ENCODE results near the gene CLSTN2.

Gene CLSTN2

DNA sequence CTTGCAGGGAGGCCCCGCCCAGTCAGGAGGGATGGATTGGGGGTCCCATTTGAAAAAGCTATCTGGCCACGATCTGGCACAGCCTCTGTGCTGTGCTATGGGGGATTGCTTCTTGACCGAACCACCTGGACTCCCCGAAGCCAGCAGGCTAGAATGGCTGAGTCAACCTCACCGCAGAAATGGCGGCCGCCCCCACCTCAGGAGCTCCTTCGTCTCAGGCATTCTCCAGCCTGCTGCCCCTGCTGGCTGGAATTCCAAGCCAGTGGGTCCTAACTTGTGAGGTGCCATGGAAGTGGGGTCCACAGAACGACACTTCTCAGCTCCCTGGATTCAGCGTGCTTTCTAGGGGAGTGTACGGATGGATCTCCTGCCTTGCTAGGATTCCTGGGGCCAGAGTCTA, 562.3 kb downstream of the CLSTN2 start:
- Histone ChIP-seq H3K4me2 (ENCODE audit: low read depth, low read length) (no peak overlapping the region), H3K9me2 (replicated peaks; ENCODE audit: insufficient read depth, low read length) (no peaks in the 10 kb centered on the region), H3K4me1 (ENCODE audit: low read length) (no peaks in the 10 kb centered on the region), H3K27ac (ENCODE audit: low read length) (no peak overlapping the region), H3K79me2 (ENCODE audit: low read length) (no peaks in the 10 kb centered on the region), H3K36me3 (replicated peaks; ENCODE audit: insufficient read depth, low read length) (no peaks in the 10 kb centered on the region), H4K20me1 (ENCODE audit: insufficient read depth, low read length) (no peaks in the 10 kb centered on the region), H3K4me3 (ENCODE audit: low read length) (no peak overlapping the region), H3F3A (ENCODE audit: insufficient read depth, low read length) (no peaks in the 10 kb centered on the region), H2AFZ (ENCODE audit: low read length) (no peak overlapping the region), H3K9ac (ENCODE audit: low read length) (no peak overlapping the region), H3K9me3 (replicated peaks; ENCODE audit: insufficient read depth, low read length) (no peaks in the 10 kb centered on the region), H3K27me3 (replicated peaks; ENCODE audit: insufficient read depth, low read length) (no peaks in the 10 kb centered on the region)
- TF ChIP-seq, protein P1, sequence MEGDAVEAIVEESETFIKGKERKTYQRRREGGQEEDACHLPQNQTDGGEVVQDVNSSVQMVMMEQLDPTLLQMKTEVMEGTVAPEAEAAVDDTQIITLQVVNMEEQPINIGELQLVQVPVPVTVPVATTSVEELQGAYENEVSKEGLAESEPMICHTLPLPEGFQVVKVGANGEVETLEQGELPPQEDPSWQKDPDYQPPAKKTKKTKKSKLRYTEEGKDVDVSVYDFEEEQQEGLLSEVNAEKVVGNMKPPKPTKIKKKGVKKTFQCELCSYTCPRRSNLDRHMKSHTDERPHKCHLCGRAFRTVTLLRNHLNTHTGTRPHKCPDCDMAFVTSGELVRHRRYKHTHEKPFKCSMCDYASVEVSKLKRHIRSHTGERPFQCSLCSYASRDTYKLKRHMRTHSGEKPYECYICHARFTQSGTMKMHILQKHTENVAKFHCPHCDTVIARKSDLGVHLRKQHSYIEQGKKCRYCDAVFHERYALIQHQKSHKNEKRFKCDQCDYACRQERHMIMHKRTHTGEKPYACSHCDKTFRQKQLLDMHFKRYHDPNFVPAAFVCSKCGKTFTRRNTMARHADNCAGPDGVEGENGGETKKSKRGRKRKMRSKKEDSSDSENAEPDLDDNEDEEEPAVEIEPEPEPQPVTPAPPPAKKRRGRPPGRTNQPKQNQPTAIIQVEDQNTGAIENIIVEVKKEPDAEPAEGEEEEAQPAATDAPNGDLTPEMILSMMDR (IDR thresholded peaks at IDR 0.05; ENCODE audit: low read length), result no peak
- TF ChIP-seq EZH2phosphoT487 (IDR thresholded peaks at IDR 0.05; ENCODE audit: low read length), result no peak
- TF ChIP-seq EZH2 (optimal IDR thresholded peaks at IDR 0.05; ENCODE audit: low read depth, low read length), result no peak
- DNase-seq, result no peak

DNA sequence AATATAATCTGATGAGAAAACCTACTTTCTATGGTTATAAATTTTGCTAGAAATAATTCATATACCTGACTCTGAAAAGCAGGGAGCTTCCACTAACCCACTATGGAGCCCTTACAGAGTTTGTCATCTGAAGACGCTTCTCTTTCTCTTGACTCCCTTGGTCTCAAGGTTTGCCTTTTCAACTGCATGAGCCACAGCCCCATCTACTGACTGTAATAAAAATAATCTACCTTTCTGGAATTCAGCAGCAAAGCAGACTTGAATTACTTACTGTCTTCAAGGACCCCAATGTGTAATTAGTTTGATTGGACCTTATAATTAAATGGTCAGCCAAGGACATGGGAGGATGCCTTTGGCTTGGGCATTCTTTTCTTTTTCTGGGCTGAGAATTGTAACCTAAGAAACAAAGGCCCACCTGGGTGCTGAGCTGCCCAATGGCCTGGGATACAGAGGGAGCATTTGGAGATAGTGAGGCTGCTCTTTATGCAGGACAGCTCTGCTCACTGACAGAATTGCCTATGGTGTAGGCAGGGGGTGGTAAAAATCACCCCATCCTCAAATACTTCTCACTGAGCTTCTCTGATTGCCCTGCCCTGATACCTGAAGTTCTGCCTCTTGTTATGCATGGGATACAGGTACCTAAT, 564.3 kb downstream of the CLSTN2 start:
- no peak for DNase-seq
- H3K9ac ChIP-seq (ENCODE audit: low read length), result no peak overlapping the region

DNA sequence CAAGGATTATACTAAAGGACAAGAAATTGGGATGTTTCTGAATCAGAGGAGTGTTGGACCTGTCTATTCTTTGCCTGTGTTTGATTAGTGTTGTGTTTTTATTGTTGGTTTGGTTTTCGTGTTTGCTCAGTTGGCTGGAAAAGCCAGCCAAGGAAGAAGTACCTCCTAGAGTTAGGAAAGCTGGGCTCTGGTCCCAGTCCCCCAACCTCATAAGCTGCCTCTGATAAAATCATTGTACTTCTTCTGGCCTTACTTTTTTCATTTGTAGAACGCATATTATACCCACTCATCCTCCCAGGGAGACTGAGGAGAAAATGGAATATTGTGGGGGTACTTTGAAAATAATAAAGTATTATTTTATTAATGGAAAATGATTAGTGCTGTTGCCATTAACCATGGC, 565.5 kb downstream of the CLSTN2 start:
- DNase-seq, result no peak
- H3K9me2 ChIP-seq (replicated peaks; ENCODE audit: insufficient read depth, low read length), result no peaks in the 10 kb centered on the region
- no peak overlapping the region for H3K9ac ChIP-seq (ENCODE audit: low read length)
- no peaks in the 10 kb centered on the region for H3K9me3 ChIP-seq (replicated peaks; ENCODE audit: insufficient read depth, low read length)
- H3K4me3 ChIP-seq (ENCODE audit: low read length), result no peak overlapping the region
- H3K27ac ChIP-seq (ENCODE audit: low read length), result no peak overlapping the region
- H3K4me1 ChIP-seq (ENCODE audit: low read length), result no peaks in the 10 kb centered on the region
- H4K20me1 ChIP-seq (ENCODE audit: insufficient read depth, low read length), result no peaks in the 10 kb centered on the region
- no peaks in the 10 kb centered on the region for H3K79me2 ChIP-seq (ENCODE audit: low read length)
- H3F3A ChIP-seq (ENCODE audit: insufficient read depth, low read length), result no peaks in the 10 kb centered on the region
- no peaks in the 10 kb centered on the region for H3K27me3 ChIP-seq (replicated peaks; ENCODE audit: insufficient read depth, low read length)
- no peak overlapping the region for H3K4me2 ChIP-seq (ENCODE audit: low read depth, low read length)
- no peaks in the 10 kb centered on the region for H3K36me3 ChIP-seq (replicated peaks; ENCODE audit: insufficient read depth, low read length)
- TF ChIP-seq EZH2phosphoT487 (IDR thresholded peaks at IDR 0.05; ENCODE audit: low read length) (no peak), EZH2 (optimal IDR thresholded peaks at IDR 0.05; ENCODE audit: low read depth, low read length) (no peak)
- TF ChIP-seq, protein P1 (IDR thresholded peaks at IDR 0.05; ENCODE audit: low read length), result no peak
- no peak overlapping the region for H2AFZ ChIP-seq (ENCODE audit: low read length)

More for the DNA sequence above, 564.3 kb downstream of the CLSTN2 start:
- Histone ChIP-seq H3K4me2 (ENCODE audit: low read depth, low read length) (no peak overlapping the region), H3K4me1 (ENCODE audit: low read length) (no peaks in the 10 kb centered on the region), H3K27me3 (replicated peaks; ENCODE audit: insufficient read depth, low read length) (no peaks in the 10 kb centered on the region), H3K79me2 (ENCODE audit: low read length) (no peaks in the 10 kb centered on the region), H3K36me3 (replicated peaks; ENCODE audit: insufficient read depth, low read length) (no peaks in the 10 kb centered on the region), H3K9me3 (replicated peaks; ENCODE audit: insufficient read depth, low read length) (no peaks in the 10 kb centered on the region), H3K4me3 (ENCODE audit: low read length) (no peak overlapping the region), H2AFZ (ENCODE audit: low read length) (no peak overlapping the region), H3F3A (ENCODE audit: insufficient read depth, low read length) (no peaks in the 10 kb centered on the region), H3K9me2 (replicated peaks; ENCODE audit: insufficient read depth, low read length) (no peaks in the 10 kb centered on the region), H3K27ac (ENCODE audit: low read length) (no peak overlapping the region), H4K20me1 (ENCODE audit: insufficient read depth, low read length) (no peaks in the 10 kb centered on the region)
- TF ChIP-seq EZH2phosphoT487 (IDR thresholded peaks at IDR 0.05; ENCODE audit: low read length), result no peak
- no peak for TF ChIP-seq EZH2 (optimal IDR thresholded peaks at IDR 0.05; ENCODE audit: low read depth, low read length)
- TF ChIP-seq, protein P1 (IDR thresholded peaks at IDR 0.05; ENCODE audit: low read length), result no peak; the same call in 1 of the 2 replicates

Data from MM.1S (cell line).